ENCODE data around the gene WFIKKN1. TPM values are rescaled to one million over a fixed set of nuclear protein-coding genes. Genes with fewer than 3 reads are reported as not detected.

WFIKKN1 gene
- total and polyA plus RNA-seq, 2 donors from 2014 or later = 0.69 to 1.8 TPM

DNA sequence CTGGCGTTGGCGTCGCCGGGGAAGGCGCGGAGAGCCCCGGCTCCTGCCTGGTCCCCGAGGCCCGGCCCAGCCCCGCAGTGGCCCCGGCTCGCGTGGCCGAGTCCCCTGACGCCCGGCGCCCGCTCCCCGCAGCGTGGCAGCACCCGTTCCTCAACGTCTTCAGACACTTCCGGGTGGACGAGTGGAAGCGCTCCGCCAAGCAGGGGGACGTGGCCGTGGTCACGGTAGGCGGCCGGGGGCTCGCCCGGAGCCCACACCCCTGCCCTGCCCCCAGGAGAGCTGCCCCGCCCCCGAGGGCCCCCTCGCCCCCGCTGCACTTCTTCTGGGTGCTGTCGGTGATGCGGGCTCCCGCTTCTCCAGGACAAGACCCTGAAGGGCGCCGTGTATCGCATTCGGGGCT lies 18.8 kb downstream of the WFIKKN1 start:
- DNase-seq = no peak
- TF ChIP-seq, protein P1, sequence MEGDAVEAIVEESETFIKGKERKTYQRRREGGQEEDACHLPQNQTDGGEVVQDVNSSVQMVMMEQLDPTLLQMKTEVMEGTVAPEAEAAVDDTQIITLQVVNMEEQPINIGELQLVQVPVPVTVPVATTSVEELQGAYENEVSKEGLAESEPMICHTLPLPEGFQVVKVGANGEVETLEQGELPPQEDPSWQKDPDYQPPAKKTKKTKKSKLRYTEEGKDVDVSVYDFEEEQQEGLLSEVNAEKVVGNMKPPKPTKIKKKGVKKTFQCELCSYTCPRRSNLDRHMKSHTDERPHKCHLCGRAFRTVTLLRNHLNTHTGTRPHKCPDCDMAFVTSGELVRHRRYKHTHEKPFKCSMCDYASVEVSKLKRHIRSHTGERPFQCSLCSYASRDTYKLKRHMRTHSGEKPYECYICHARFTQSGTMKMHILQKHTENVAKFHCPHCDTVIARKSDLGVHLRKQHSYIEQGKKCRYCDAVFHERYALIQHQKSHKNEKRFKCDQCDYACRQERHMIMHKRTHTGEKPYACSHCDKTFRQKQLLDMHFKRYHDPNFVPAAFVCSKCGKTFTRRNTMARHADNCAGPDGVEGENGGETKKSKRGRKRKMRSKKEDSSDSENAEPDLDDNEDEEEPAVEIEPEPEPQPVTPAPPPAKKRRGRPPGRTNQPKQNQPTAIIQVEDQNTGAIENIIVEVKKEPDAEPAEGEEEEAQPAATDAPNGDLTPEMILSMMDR (IDR thresholded peaks at IDR 0.05; ENCODE audit: borderline replicate concordance, extremely low read depth, insufficient read depth) = no peak
- no peak for FAIRE-seq
- H3K9ac ChIP-seq (ENCODE audit: low read length in 3 of 3) = peak overlapping the region in 1 of 3 donors; percentile 46
- H3K27ac ChIP-seq (ENCODE audit: low read depth in 2 of 2, low read length in 2 of 2) = no peak overlapping the region
- no peaks in the 10 kb centered on the region for H3K9me3 ChIP-seq (ENCODE audit: control insufficient read depth in 2 of 3, insufficient read depth in 1 of 3, low read length in 3 of 3)
- H3K27me3 ChIP-seq (ENCODE audit: control insufficient read depth, insufficient read depth, low read length) = no peaks in the 10 kb centered on the region
- intact Hi-C loops (cut with DNase I) = no loop called here
- peak overlapping the region in 2 of 3 donors; percentile 29 to 56 for H3K4me3 ChIP-seq (ENCODE audit: low read length in 3 of 3)
- no peaks in the 10 kb centered on the region for H3K36me3 ChIP-seq (ENCODE audit: control insufficient read depth in 2 of 3, insufficient read depth in 3 of 3, low read length in 3 of 3)
- peaks cover 0 to 34% (median 12%) of the 10 kb centered on the region in 3 donors for H3K4me1 ChIP-seq (ENCODE audit: control insufficient read depth in 2 of 3, insufficient read depth in 2 of 3, low read depth in 1 of 3, low read length in 3 of 3)

DNA sequence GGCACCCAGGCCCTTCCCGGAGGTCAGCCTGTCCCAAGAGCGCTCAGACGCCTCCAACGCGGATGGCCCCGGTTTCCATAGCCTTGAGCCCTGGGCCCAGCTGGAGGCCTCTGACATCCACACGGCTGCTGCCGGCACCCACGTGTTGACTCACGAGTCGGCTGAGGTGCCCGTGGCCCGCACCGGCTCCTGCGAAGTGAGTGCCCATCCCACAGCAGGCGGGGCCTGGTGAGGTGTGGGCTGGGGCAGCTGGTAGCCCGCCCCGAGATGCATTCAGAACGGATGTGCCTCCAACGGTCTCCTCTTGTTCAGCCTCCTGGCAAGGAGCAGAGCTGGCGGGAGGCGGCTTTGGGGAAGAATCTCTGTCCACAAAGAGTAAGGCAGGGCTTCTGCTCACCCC lies 21.1 kb downstream of the WFIKKN1 start:
- Histone ChIP-seq H3K36me3 (ENCODE audit: control insufficient read depth in 2 of 3, insufficient read depth in 3 of 3, low read length in 3 of 3) (no peaks in the 10 kb centered on the region), H3K4me1 (ENCODE audit: control insufficient read depth in 2 of 3, insufficient read depth in 2 of 3, low read depth in 1 of 3, low read length in 3 of 3) (peaks cover 0 to 21% (median 3%) of the 10 kb centered on the region in 3 donors), H3K9me3 (ENCODE audit: control insufficient read depth in 2 of 3, insufficient read depth in 1 of 3, low read length in 3 of 3) (no peaks in the 10 kb centered on the region), H3K4me3 (ENCODE audit: low read length in 3 of 3) (no peak overlapping the region), H3K27ac (ENCODE audit: low read depth in 2 of 2, low read length in 2 of 2) (no peak overlapping the region), H3K27me3 (ENCODE audit: control insufficient read depth, insufficient read depth, low read length) (no peaks in the 10 kb centered on the region), H3K9ac (ENCODE audit: low read length in 3 of 3) (no peak overlapping the region)
- FAIRE-seq = no peak
- DNase-seq = no peak
- TF ChIP-seq, protein P1 (IDR thresholded peaks at IDR 0.05; ENCODE audit: borderline replicate concordance, extremely low read depth, insufficient read depth) = no peak
- intact Hi-C loops (cut with DNase I) = no loop called here

DNA sequence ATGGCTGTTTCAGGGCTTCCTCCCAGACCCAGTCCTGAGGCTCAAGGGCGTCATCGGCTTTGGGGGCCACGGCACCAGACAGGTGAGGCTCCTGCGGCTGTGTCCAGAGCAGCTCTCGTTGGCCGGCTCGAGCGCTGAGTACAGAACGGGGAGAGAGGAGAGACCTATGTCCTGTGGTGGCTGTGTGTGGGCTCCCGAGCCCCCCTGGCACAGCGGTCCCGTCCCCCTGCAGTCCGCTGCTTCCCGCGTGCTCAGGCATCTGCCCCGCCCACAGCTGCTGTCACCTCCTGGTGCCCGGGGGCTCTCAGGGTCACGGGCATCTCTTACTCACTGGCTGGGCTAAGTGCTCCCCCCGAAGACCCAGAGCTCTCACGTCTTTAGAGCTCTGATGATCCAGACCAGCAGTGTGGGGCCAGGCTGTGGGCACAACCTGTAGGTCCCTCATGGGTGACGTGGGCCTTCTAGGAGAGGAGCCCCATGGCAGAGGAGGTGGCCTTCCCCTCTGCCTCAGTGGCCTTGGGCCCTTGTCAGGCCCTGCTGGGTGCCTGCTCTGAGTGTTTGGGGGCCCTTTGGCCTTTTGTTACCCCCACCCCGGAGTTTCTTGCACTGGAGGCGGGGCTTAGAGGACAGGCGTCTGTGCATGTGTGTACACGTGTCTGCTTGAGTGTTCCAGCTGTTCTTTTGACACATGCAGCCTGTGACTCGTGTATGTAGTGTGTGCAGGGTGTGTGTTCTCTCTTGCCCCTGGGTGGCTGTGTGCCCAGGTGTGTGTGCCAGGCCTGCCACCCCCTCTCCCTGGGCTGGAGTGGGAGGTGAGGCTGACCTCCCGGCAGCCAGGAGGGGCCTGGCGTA lies 21.9 kb downstream of the WFIKKN1 start:
- no peak for FAIRE-seq
- DNase-seq = no peak

More for the DNA sequence above, 21.9 kb downstream of the WFIKKN1 start:
- intact Hi-C loops (cut with DNase I) = no loop called here
- Histone ChIP-seq H3K4me3 (ENCODE audit: low read length in 3 of 3) (no peak overlapping the region), H3K36me3 (ENCODE audit: control insufficient read depth in 2 of 3, insufficient read depth in 3 of 3, low read length in 3 of 3) (no peaks in the 10 kb centered on the region), H3K9me3 (ENCODE audit: control insufficient read depth in 2 of 3, insufficient read depth in 1 of 3, low read length in 3 of 3) (no peaks in the 10 kb centered on the region), H3K4me1 (ENCODE audit: control insufficient read depth in 2 of 3, insufficient read depth in 2 of 3, low read depth in 1 of 3, low read length in 3 of 3) (peaks cover 0 to 15% (median 0%) of the 10 kb centered on the region in 3 donors), H3K9ac (ENCODE audit: low read length in 3 of 3) (no peak overlapping the region), H3K27ac (ENCODE audit: low read depth in 2 of 2, low read length in 2 of 2) (no peak overlapping the region), H3K27me3 (ENCODE audit: control insufficient read depth, insufficient read depth, low read length) (no peaks in the 10 kb centered on the region)
- TF ChIP-seq, protein P1 (IDR thresholded peaks at IDR 0.05; ENCODE audit: borderline replicate concordance, extremely low read depth, insufficient read depth) = no peak

Measured in kidney (tissue), 14 donors.